GM19452 (cell line): Measurements from ENCODE around the gene DNMBP.
"Not testable (repeated sequence)": the region's sequence is repeated elsewhere in the genome, so short reads cannot be mapped to it uniquely, and the experiment has no call there.

Experiments
- ATAC-seq: cut with Tn5 transposase; IDR thresholded peaks from one replicate; pipeline ENCODE4 v1.9.1; 2021; ENCODE audit not compliant: unreplicated experiment

The DNMBP gene

GRCh38 chr10:99917963-99918825, 91.6 kb downstream of the DNMBP start:
- ATAC-seq = no peak

- ATAC-seq = no peak
Measured at GRCh38 chr10:99916776-99917175, 93.0 kb downstream of the DNMBP start.

GRCh38 chr10:99915414-99915813, 94.3 kb downstream of the DNMBP start:
- no peak for ATAC-seq

- ATAC-seq = no peak
Measured at GRCh38 chr10:99914236-99914635, 95.5 kb downstream of the DNMBP start.

GRCh38 chr10:99913831-99914235, 95.9 kb downstream of the DNMBP start:
- no peak for ATAC-seq

- no peak for ATAC-seq
Measured at GRCh38 chr10:99912041-99912440, 97.7 kb downstream of the DNMBP start.

- no peak for ATAC-seq
Measured at GRCh38 chr10:99908512-99908911, 101.2 kb downstream of the DNMBP start.

GRCh38 chr10:99906470-99906869, 103.3 kb downstream of the DNMBP start:
- ATAC-seq = no peak

- no peak for ATAC-seq
Measured at GRCh38 chr10:99905971-99906370, 103.8 kb downstream of the DNMBP start.

GRCh38 chr10:99895867-99896266, 113.9 kb downstream of the DNMBP start:
- ATAC-seq = no peak

- not testable (repeated sequence) for ATAC-seq
Measured at GRCh38 chr10:99895066-99895465, 114.7 kb downstream of the DNMBP start.

GRCh38 chr10:99894613-99895012, 115.1 kb downstream of the DNMBP start:
- no peak for ATAC-seq

GRCh38 chr10:99888622-99889021, 121.1 kb downstream of the DNMBP start:
- ATAC-seq = no peak

- no peak for ATAC-seq
Measured at GRCh38 chr10:99883523-99883922, 126.2 kb downstream of the DNMBP start.

- ATAC-seq = no peak
Measured at GRCh38 chr10:99881371-99881770, 128.4 kb downstream of the DNMBP start.

- no peak for ATAC-seq
Measured at GRCh38 chr10:99880080-99880835, 129.5 kb downstream of the DNMBP start.

- no peak for ATAC-seq
Measured at GRCh38 chr10:99875473-99875872, 134.3 kb downstream of the DNMBP start.

GRCh38 chr10:99874341-99875085, 135.2 kb downstream of the DNMBP start:
- no peak for ATAC-seq

- ATAC-seq = no peak
Measured at GRCh38 chr10:99873846-99874245, 135.9 kb downstream of the DNMBP start.

- no peak for ATAC-seq
Measured at GRCh38 chr10:99872367-99873162, 137.2 kb downstream of the DNMBP start.
